Testis (tissue), 2 donors: ENCODE measurements around the gene FAM20C.

Experiments used
- POLR2A ChIP-seq: fragments of 450-650 bp; IDR thresholded peaks from one replicate; pipeline ENCODE4 v1.6.1; 2017; ENCODE audit warnings: antibody characterized with exemption, mild to moderate bottlenecking, moderate library complexity
- TF ChIP-seq, protein P1 (sequence below), 3 experiments: fragments of 450-650 bp in 2 of 3; fragments of 200-600 bp in 1 of 3; sonication (generic) in 1 of 3; IDR thresholded peaks; one replicate each; pipeline ENCODE4 v1.5.1; 2016 to 2019; ENCODE audit warnings: antibody characterized with exemption in 3 of 3, mild to moderate bottlenecking in 2 of 3, moderate library complexity in 1 of 3

DNA sequence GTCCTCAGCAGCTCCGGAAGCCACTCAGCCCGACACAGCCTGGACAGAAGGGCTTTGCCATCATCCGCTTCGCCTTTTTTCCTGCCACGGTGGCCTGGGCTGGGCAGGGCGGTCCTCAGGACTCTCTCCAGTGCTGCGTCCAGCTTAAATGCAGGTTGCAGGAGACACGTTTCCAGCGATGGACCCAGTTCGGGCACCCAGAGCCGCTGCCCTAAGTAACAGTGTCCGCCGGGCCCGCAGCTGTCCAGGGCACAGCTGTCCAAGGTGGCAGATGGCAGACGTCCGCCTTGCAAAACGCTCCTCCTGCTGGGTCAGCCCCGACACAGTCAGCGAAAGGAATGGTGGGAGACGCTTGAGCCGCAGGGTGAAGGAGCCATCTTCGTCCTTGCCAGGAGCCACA, 60.6 kb downstream of the FAM20C start:
- TF ChIP-seq, protein P1, sequence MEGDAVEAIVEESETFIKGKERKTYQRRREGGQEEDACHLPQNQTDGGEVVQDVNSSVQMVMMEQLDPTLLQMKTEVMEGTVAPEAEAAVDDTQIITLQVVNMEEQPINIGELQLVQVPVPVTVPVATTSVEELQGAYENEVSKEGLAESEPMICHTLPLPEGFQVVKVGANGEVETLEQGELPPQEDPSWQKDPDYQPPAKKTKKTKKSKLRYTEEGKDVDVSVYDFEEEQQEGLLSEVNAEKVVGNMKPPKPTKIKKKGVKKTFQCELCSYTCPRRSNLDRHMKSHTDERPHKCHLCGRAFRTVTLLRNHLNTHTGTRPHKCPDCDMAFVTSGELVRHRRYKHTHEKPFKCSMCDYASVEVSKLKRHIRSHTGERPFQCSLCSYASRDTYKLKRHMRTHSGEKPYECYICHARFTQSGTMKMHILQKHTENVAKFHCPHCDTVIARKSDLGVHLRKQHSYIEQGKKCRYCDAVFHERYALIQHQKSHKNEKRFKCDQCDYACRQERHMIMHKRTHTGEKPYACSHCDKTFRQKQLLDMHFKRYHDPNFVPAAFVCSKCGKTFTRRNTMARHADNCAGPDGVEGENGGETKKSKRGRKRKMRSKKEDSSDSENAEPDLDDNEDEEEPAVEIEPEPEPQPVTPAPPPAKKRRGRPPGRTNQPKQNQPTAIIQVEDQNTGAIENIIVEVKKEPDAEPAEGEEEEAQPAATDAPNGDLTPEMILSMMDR (IDR thresholded peaks at IDR 0.05) = no peak
- no peak for TF ChIP-seq POLR2A
